ENCODE measurements around the gene IFNGR2. TPM values are rescaled to one million over a fixed set of nuclear protein-coding genes. Genes with fewer than 3 reads are reported as not detected.

IFNGR2 gene
- total and polyA plus RNA-seq, 9 donors = 39.6 to 125 (median 46.7) TPM

DNA sequence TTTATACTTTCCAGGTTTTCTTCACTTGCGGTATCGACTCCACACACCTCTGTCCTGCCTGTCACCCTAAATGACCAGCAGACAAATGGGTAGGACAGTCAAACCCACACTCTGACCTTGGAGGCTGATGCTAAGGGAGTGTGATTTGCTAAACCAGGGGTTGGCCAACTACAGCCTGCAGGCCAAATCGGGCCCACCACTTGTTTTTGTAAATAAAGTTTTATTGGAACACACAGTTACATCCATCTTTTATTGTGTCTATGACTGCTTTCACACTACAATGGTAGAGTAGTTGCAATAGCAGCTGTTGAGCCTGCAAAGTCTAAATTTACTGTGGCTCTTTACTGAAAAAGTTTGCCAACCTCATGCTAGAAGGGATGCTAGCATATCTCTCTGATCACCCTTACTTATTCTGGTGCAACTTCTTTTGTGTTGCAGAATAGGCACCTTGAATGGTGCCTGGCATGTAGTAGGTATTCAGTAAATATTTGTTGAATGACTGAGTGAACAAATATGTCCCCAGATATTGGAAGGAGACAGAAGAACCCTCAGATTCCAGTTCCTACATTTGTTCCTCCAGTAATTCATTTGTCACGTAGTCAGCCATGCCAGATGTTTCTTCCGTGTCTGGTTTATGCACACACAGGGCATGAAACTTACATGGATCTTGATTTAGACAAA is 18.6 kb downstream of the IFNGR2 start:
- Histone ChIP-seq H3K36me3 (no peaks in the 10 kb centered on the region), H3K4me1 (ENCODE audit: insufficient read depth) (peaks cover 12% of the 10 kb centered on the region), H3K27ac (no peak overlapping the region), H3K9me3 (no peaks in the 10 kb centered on the region), H3K4me3 (no peak overlapping the region), H3K27me3 (no peaks in the 10 kb centered on the region)
- TF ChIP-seq, protein P1, sequence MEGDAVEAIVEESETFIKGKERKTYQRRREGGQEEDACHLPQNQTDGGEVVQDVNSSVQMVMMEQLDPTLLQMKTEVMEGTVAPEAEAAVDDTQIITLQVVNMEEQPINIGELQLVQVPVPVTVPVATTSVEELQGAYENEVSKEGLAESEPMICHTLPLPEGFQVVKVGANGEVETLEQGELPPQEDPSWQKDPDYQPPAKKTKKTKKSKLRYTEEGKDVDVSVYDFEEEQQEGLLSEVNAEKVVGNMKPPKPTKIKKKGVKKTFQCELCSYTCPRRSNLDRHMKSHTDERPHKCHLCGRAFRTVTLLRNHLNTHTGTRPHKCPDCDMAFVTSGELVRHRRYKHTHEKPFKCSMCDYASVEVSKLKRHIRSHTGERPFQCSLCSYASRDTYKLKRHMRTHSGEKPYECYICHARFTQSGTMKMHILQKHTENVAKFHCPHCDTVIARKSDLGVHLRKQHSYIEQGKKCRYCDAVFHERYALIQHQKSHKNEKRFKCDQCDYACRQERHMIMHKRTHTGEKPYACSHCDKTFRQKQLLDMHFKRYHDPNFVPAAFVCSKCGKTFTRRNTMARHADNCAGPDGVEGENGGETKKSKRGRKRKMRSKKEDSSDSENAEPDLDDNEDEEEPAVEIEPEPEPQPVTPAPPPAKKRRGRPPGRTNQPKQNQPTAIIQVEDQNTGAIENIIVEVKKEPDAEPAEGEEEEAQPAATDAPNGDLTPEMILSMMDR (IDR thresholded peaks at IDR 0.05) = no peak
- no peak for TF ChIP-seq POLR2A (IDR thresholded peaks at IDR 0.05)
- TF ChIP-seq EP300 (IDR thresholded peaks at IDR 0.05) = no peak
- no peak for DNase-seq
- intact Hi-C loops (cut with DNase I) = no loop called here
- WGBS, 3 donors = 93 to 95% (median 94%) methylated on average over 5 of the region's 5 CpGs

DNA sequence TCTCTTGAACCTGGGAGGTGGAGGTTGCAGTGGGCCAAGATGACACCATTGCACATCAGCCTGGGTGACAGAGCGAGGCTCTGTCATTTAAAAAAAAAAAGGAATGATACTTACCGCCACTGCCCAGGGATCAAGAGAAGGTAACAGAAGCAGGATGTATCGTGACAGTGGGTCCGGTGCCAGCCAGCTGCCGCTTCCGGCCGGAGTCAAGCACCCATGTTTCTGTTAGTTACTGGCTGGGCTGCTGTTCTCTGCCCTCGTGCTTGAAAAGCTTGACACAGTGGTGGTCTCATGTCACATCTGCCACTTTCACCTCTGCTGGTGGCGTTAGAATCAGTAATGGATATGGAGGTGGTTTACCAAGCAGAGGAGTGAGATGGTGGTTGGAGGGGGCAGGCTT is 21.0 kb downstream of the IFNGR2 start:
- WGBS, 3 donors = 91 to 92% (median 91%) methylated on average over 9 of the region's 9 CpGs
- Histone ChIP-seq H3K4me3 (no peak overlapping the region), H3K27ac (no peak overlapping the region), H3K27me3 (no peaks in the 10 kb centered on the region), H3K9me3 (no peaks in the 10 kb centered on the region), H3K4me1 (ENCODE audit: insufficient read depth) (peaks cover 10% of the 10 kb centered on the region), H3K36me3 (no peaks in the 10 kb centered on the region)
- intact Hi-C loops (cut with DNase I) = no loop called here
- TF ChIP-seq POLR2A (IDR thresholded peaks at IDR 0.05) = no peak
- no peak for TF ChIP-seq EP300 (IDR thresholded peaks at IDR 0.05)
- TF ChIP-seq, protein P1 (IDR thresholded peaks at IDR 0.05) = no peak
- no peak for DNase-seq

DNA sequence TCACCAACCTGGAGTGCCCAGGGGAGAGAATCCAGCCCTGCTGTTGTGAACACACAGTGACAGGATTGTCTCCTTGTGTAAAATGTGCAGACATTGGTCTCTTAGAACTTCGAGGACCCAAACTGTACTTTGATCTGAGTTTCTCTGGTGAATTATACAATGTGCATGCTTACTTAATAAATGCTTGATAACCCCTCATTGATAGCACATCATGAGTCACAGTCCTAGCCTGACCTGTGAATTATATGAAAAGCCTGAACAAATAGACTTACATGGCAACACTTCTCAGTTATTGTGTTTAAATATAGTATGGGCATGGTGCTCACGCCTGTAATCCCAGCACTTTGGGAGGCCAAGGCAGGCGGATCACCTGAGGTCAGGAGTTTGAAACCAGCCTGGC is 22.6 kb downstream of the IFNGR2 start:
- intact Hi-C loops (cut with DNase I) = no loop called here
- DNase-seq = no peak
- Histone ChIP-seq H3K36me3 (no peaks in the 10 kb centered on the region), H3K27me3 (no peaks in the 10 kb centered on the region), H3K4me1 (ENCODE audit: insufficient read depth) (peaks cover 4% of the 10 kb centered on the region), H3K27ac (no peak overlapping the region), H3K4me3 (no peak overlapping the region), H3K9me3 (no peaks in the 10 kb centered on the region)
- no peak for TF ChIP-seq POLR2A (IDR thresholded peaks at IDR 0.05)
- no peak for TF ChIP-seq EP300 (IDR thresholded peaks at IDR 0.05)
- TF ChIP-seq, protein P1 (IDR thresholded peaks at IDR 0.05) = no peak
- 86 to 93% (median 93%) methylated on average over 3 of the region's 3 CpGs for WGBS, 3 donors

DNA sequence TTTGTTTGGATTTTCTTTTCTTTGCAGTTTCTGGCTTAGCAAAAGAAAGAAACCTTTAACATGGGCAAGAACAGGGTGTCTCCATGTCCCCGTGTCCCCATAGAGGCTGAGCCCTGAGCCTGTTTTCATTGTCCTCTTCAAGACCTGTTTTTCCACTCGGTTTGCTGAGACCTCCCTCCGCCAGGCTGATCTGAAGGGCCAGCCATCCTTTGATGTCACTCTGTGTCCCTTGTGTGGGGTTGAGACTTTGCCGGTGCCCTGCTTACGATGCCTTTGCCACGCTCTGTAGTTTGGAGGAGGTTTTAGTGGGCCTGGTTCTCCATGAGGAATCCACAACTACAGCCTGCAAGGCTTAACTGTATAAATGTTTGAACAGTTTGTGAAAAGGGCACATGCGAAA is 23.8 kb downstream of the IFNGR2 start:
- H3K9me3 ChIP-seq = no peaks in the 10 kb centered on the region
- H3K4me1 ChIP-seq (ENCODE audit: insufficient read depth) = peaks cover 4% of the 10 kb centered on the region
- DNase-seq = no peak
- no peaks in the 10 kb centered on the region for H3K36me3 ChIP-seq
- no peaks in the 10 kb centered on the region for H3K27me3 ChIP-seq
- no peak overlapping the region for H3K4me3 ChIP-seq
- intact Hi-C loops (cut with DNase I) = no loop called here
- 84 to 87% (median 85%) methylated on average over 7 of the region's 7 CpGs for WGBS, 3 donors
- H3K27ac ChIP-seq = no peak overlapping the region
- TF ChIP-seq EP300 (IDR thresholded peaks at IDR 0.05) = no peak
- TF ChIP-seq, protein P1 (IDR thresholded peaks at IDR 0.05) = no peak

Measured in ovary (tissue), 9 donors.